Thymus (tissue), 11 donors: ENCODE results near the gene AP1M2. TPM values are rescaled to one million over a fixed set of nuclear protein-coding genes. Genes with fewer than 3 reads are reported as not detected.
A peak's percentile ranks its signal among the peaks of the same experiment; 100 is the strongest.

Source experiments
- DNase-seq, 9 donors: peaks; one replicate each; pipeline ENCODE4 v3.0.0-alpha.2; 2013; ENCODE audit warnings: low spot score in 9 of 9, low read depth in 6 of 9, missing footprints in 1 of 9
- H3K27ac ChIP-seq, 2 donors: one replicate each; pipeline ENCODE4 v1.5.1; 2013; ENCODE audit warnings: control low read depth in 1 of 2, low read depth in 1 of 2, low read length in 1 of 2, mild to moderate bottlenecking in 1 of 2, moderate library complexity in 1 of 2
- H3K27me3 ChIP-seq, 2 donors: one replicate each; pipeline ENCODE4 v1.5.1; 2013; ENCODE audit warnings: low read length in 1 of 2; ENCODE audit not compliant: control insufficient read depth in 2 of 2, insufficient read depth in 1 of 2
- H3K36me3 ChIP-seq, 2 donors: one replicate each; pipeline ENCODE4 v1.5.1; 2013; ENCODE audit warnings: low read length in 1 of 2, mild to moderate bottlenecking in 1 of 2, moderate library complexity in 1 of 2; ENCODE audit not compliant: control insufficient read depth in 2 of 2, insufficient read depth in 2 of 2
- H3K4me1 ChIP-seq, 2 donors: one replicate each; pipeline ENCODE4 v1.5.1; 2013; ENCODE audit warnings: low read length in 2 of 2; ENCODE audit not compliant: control insufficient read depth in 2 of 2, insufficient read depth in 2 of 2
- H3K4me3 ChIP-seq, 2 donors: one replicate each; pipeline ENCODE4 v1.5.1; 2013; ENCODE audit warnings: low read length in 2 of 2, control low read depth in 1 of 2, mild to moderate bottlenecking in 1 of 2
- H3K9me3 ChIP-seq, 2 donors: one replicate each; pipeline ENCODE4 v1.5.1; 2013; ENCODE audit warnings: low read length in 1 of 2, mild to moderate bottlenecking in 1 of 2; ENCODE audit not compliant: control insufficient read depth in 2 of 2, insufficient read depth in 1 of 2
- WGBS: extraction: QIAGEN DNeasy Blood & Tissue Kit; methylation state at CpG from one replicate; pipeline ENCODE4 v1.1.7; 2013; 5-methylcytosine and 5-hydroxymethylcytosine counted together
- polyA plus RNA-seq: library from polyadenylated mRNA; stranded (reverse); fragments of 200-250 nt; gene quantifications from one replicate; pipeline ENCODE4 v1.2.3, GENCODE V29; 2013
- total RNA-seq: library from RNA; stranded (reverse); fragments of 120-200 nt; gene quantifications from one replicate; pipeline ENCODE4 v1.2.4, GENCODE V29; 2013
- donor health status: healthy.

The AP1M2 gene
- total and polyA plus RNA-seq, 2 donors: 4.8 to 20.7 TPM

- WGBS: 16% methylated on average over 9 of the region's 9 CpGs
- H3K4me1 ChIP-seq: peaks cover 10 to 28% of the 10 kb centered on the region in 2 donors
- DNase-seq: peak in 6 of 9 donors; percentile 20 to 73 (median 30)
- peaks cover 0 to 4% of the 10 kb centered on the region in 2 donors for H3K9me3 ChIP-seq
- H3K27me3 ChIP-seq: no peaks in the 10 kb centered on the region
- H3K36me3 ChIP-seq: no peaks in the 10 kb centered on the region
- peak overlapping the region; percentile 97 to 98 for H3K27ac ChIP-seq
- H3K4me3 ChIP-seq: peak overlapping the region; percentile 93 to 99
Observed at GRCh38 chr19:10603873-10604459, 16.9 kb upstream of the AP1M2 start.

DNA sequence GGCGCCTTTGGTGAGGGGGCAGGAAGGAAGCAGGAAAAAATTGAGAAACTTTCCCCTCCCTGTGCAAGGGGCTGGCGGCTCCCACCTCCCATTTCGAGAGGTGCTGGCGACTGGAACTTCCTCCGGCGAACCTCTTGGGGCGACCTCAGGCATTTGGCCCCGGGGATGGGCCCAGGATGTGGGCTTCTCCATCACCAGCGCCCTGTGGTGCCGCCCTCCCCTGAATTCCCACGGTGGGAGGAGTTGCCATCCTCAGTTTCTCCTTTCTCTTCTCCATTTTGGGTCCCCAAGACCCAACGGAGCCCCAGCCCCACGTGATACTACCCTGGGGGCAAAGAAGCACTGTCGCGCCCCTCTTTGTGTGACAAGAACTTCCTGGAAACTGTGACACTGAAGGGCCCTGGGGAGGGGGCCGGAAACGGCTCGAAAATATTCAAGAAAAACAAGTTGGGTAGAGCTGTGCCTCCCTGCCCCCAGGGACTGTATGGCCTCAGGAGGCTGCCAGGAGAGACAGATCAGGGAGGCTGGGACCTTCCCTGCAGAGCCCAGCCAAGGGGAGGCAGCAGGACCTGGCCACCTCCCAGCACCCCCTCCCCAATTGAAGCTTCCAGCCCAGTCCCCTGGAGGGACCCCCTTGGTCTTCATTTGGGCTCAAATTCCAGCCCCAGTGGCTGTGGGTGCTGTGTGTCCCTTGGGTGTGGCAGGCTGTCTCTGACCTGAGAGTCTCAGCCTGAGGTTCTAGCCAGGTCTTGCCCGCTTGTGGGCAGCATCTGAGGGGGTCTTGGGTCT lies 16.2 kb upstream of the AP1M2 start:
- Histone ChIP-seq H3K27ac (peak overlapping the region; percentile 97 to 98), H3K4me3 (peak overlapping the region; percentile 93 to 99), H3K9me3 (peaks cover 0 to 4% of the 10 kb centered on the region in 2 donors), H3K27me3 (no peaks in the 10 kb centered on the region), H3K36me3 (no peaks in the 10 kb centered on the region), H3K4me1 (peaks cover 10 to 28% of the 10 kb centered on the region in 2 donors)
- WGBS: 11% methylated on average over 19 of the region's 19 CpGs
- peak; percentile 76 to 97 (median 85) for DNase-seq

- peak in 8 of 9 donors; percentile 19 to 92 (median 77) for DNase-seq
- H3K9me3 ChIP-seq: peaks cover 0 to 4% of the 10 kb centered on the region in 2 donors
- peak overlapping the region; percentile 97 to 98 for H3K27ac ChIP-seq
- peak overlapping the region; percentile 93 to 99 for H3K4me3 ChIP-seq
- H3K4me1 ChIP-seq: peaks cover 10 to 28% of the 10 kb centered on the region in 2 donors
- H3K36me3 ChIP-seq: no peaks in the 10 kb centered on the region
- under 1% methylated on average over 76 of the region's 76 CpGs for WGBS
- H3K27me3 ChIP-seq: no peaks in the 10 kb centered on the region
Observed at GRCh38 chr19:10602330-10603083, 15.4 kb upstream of the AP1M2 start.

- H3K27me3 ChIP-seq: no peaks in the 10 kb centered on the region
- H3K27ac ChIP-seq: peak overlapping the region in 1 of 2 donors; percentile 5
- no peaks in the 10 kb centered on the region for H3K36me3 ChIP-seq
- H3K4me1 ChIP-seq: peaks cover 10 to 28% of the 10 kb centered on the region in 2 donors
- 45% methylated on average over 7 of the region's 7 CpGs for WGBS
- peak in 1 of 9 donors; percentile 41 for DNase-seq
- H3K9me3 ChIP-seq: peaks cover 0 to 4% of the 10 kb centered on the region in 2 donors
- H3K4me3 ChIP-seq: peak overlapping the region in 1 of 2 donors; percentile 99
Observed at GRCh38 chr19:10601999-10602329, 14.9 kb upstream of the AP1M2 start.

- Histone ChIP-seq H3K4me1 (peaks cover 13 to 38% of the 10 kb centered on the region in 2 donors), H3K27ac (no peak overlapping the region), H3K4me3 (no peak overlapping the region), H3K9me3 (peaks cover 0 to 4% of the 10 kb centered on the region in 2 donors), H3K36me3 (no peaks in the 10 kb centered on the region), H3K27me3 (peaks cover 0 to 6% of the 10 kb centered on the region in 2 donors)
- WGBS: over 99% methylated on average over 5 of the region's 5 CpGs
- no peak for DNase-seq
Observed at GRCh38 chr19:10600149-10600548, 13.0 kb upstream of the AP1M2 start.

DNA sequence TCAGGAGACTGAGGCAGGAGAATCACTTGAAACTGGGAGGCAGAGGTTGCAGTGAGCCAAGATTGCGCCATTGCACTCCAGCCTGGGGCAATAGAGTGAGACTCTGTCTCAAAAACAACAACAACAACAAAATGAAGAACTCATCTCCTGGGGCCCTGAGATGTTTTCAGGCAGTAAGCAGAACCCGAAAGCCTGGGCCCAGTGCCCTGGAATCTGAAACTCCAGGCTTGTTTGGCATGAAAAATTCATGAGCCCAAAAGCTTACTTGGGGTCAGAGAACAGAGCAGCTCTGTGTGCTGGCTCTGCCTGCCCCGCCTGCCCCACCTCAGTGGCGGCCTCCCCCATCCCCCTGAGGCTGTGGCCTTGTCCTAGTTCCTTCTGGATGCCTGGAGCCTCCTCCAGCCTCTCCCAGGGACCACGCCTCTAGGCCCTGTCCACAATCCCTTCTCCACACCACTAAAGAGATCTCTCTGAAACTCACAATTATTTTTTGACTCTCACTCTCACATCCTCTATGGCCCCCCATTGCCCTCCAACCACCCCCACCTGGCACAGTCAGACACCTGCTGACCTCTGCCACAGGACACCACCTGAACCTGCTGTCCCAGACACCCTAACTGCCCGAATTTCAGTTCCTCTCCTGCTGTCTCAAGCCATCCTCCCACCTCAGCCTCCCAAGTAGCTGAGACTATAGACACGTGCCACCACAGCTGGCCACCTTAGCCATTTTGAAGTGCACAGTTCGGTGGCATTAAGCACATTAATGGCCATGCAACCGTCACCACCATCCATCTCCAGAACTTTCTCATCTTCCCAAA lies 6.9 kb upstream of the AP1M2 start:
- 87% methylated on average over 9 of the region's 9 CpGs for WGBS
- no peak for DNase-seq
- H3K9me3 ChIP-seq: no peaks in the 10 kb centered on the region
- H3K4me3 ChIP-seq: no peak overlapping the region
- H3K27me3 ChIP-seq: peaks cover 0 to 6% of the 10 kb centered on the region in 2 donors
- peaks cover 3 to 10% of the 10 kb centered on the region in 2 donors for H3K4me1 ChIP-seq
- H3K36me3 ChIP-seq: no peaks in the 10 kb centered on the region
- H3K27ac ChIP-seq: no peak overlapping the region

- DNase-seq: no peak
- H3K27ac ChIP-seq: no peak overlapping the region
- H3K36me3 ChIP-seq: no peaks in the 10 kb centered on the region
- peaks cover 3 to 10% of the 10 kb centered on the region in 2 donors for H3K4me1 ChIP-seq
- 98% methylated on average over 7 of the region's 7 CpGs for WGBS
- H3K4me3 ChIP-seq: no peak overlapping the region
- H3K9me3 ChIP-seq: no peaks in the 10 kb centered on the region
- peaks cover 0 to 15% of the 10 kb centered on the region in 2 donors for H3K27me3 ChIP-seq
Observed at GRCh38 chr19:10593148-10593547, 6.0 kb upstream of the AP1M2 start.

DNA sequence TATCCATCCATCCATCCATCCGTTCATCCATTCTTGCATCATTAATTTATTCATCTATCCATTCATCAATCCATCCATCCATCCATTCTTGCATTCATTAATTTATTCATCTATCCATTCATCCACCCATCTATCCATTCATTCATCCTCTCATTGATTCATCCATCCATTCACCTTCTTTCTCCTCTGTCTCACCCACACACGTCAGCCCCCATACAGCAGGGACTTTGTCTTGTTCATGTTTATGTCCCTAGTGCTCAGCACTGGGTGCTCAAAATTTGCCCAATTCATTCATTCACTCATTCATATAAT lies 683 bp upstream of the AP1M2 start:
- H3K27me3 ChIP-seq: peaks cover 12 to 33% of the 10 kb centered on the region in 2 donors
- H3K27ac ChIP-seq: no peak overlapping the region
- H3K36me3 ChIP-seq: no peaks in the 10 kb centered on the region
- WGBS: 97% methylated on average over 2 of the region's 2 CpGs
- H3K4me1 ChIP-seq: no peaks in the 10 kb centered on the region
- H3K4me3 ChIP-seq: no peak overlapping the region
- H3K9me3 ChIP-seq: peaks cover 0 to 4% of the 10 kb centered on the region in 2 donors
- no peak for DNase-seq
